ENCODE measurements around the gene PYGB. TPM values are rescaled to one million over a fixed set of nuclear protein-coding genes. Genes with fewer than 3 reads are reported as not detected.

PYGB gene
- total RNA-seq, 2 experiments from 2014 or later, result 23.4 to 24.0 TPM

- peaks cover 5% of the 10 kb centered on the region for H3K4me1 Mint-ChIP-seq (ENCODE audit: low read depth)
- POLR2A ChIA-PET, result no interaction called here
- CTCF ChIA-PET, result no interaction called here
- H3K27ac Mint-ChIP-seq, result no peak overlapping the region
- H3K4me3 Mint-ChIP-seq, result no peak overlapping the region
- H3K27me3 Mint-ChIP-seq, result no peaks in the 10 kb centered on the region
- no peak for DNase-seq
- intact Hi-C loops (cut with micrococcal nuclease), result loop anchor here (10.0 kb wide), 1 partner anchor 323 kb away; the partner anchor contains the start of gene APMAP
- H3K36me3 Mint-ChIP-seq, result peaks cover 3% of the 10 kb centered on the region
- H3K9me3 Mint-ChIP-seq, result no peaks in the 10 kb centered on the region
Measured at GRCh38 chr20:25317351-25318075, 69.6 kb downstream of the PYGB start.

- Mint-ChIP-seq H3K27me3 (no peaks in the 10 kb centered on the region), H3K36me3 (peaks cover 10% of the 10 kb centered on the region), H3K27ac (no peak overlapping the region), H3K4me3 (no peak overlapping the region), H3K9me3 (no peaks in the 10 kb centered on the region), H3K4me1 (ENCODE audit: low read depth) (peaks cover 2% of the 10 kb centered on the region)
- DNase-seq, result no peak
- POLR2A ChIA-PET, result no interaction called here
- CTCF ChIA-PET, result interaction anchor here (1.0 kb wide), 1 partner anchor 81 kb away, joined by 3 read pairs; no protein-coding TSS in a partner anchor
- intact Hi-C loops (cut with micrococcal nuclease), result loop anchor here (10.0 kb wide), 1 partner anchor 324 kb away; the partner anchor contains the start of gene APMAP
Measured at GRCh38 chr20:25318471-25319240, 70.8 kb downstream of the PYGB start.

- CTCF ChIA-PET, result interaction anchor here (1.0 kb wide), 1 partner anchor 80 kb away, joined by 3 read pairs; no protein-coding TSS in a partner anchor
- H3K27ac Mint-ChIP-seq, result no peak overlapping the region
- no peaks in the 10 kb centered on the region for H3K9me3 Mint-ChIP-seq
- peaks cover 10% of the 10 kb centered on the region for H3K36me3 Mint-ChIP-seq
- intact Hi-C loops (cut with micrococcal nuclease), result loop anchor here (10.0 kb wide), 1 partner anchor 325 kb away; the partner anchor contains the start of gene APMAP
- H3K27me3 Mint-ChIP-seq, result no peaks in the 10 kb centered on the region
- no peak overlapping the region for H3K4me3 Mint-ChIP-seq
- DNase-seq, result no peak
- H3K4me1 Mint-ChIP-seq (ENCODE audit: low read depth), result peaks cover 2% of the 10 kb centered on the region
- POLR2A ChIA-PET, result no interaction called here
Measured at GRCh38 chr20:25319241-25320034, 71.6 kb downstream of the PYGB start.

GRCh38 chr20:25320035-25320800 is 72.3 kb downstream of the PYGB start:
- CTCF ChIA-PET, result interaction anchor here (1.0 kb wide), 1 partner anchor 79 kb away, joined by 3 read pairs; no protein-coding TSS in a partner anchor
- Mint-ChIP-seq H3K36me3 (peaks cover 10% of the 10 kb centered on the region), H3K27ac (no peak overlapping the region), H3K4me3 (no peak overlapping the region), H3K27me3 (no peaks in the 10 kb centered on the region), H3K9me3 (no peaks in the 10 kb centered on the region), H3K4me1 (ENCODE audit: low read depth) (peaks cover 2% of the 10 kb centered on the region)
- intact Hi-C loops (cut with micrococcal nuclease), result no loop called here
- DNase-seq, result no peak
- POLR2A ChIA-PET, result no interaction called here

- POLR2A ChIA-PET, result interaction anchor here (0.6 to 1.0 kb wide), 2 partner anchors 11 to 172 kb away, joined by 3 read pairs; no protein-coding TSS in a partner anchor
- DNase-seq, result no peak
- Mint-ChIP-seq H3K9me3 (no peaks in the 10 kb centered on the region), H3K4me3 (no peak overlapping the region), H3K27ac (no peak overlapping the region), H3K4me1 (ENCODE audit: low read depth) (no peaks in the 10 kb centered on the region), H3K27me3 (no peaks in the 10 kb centered on the region), H3K36me3 (peaks cover 10% of the 10 kb centered on the region)
- intact Hi-C loops (cut with micrococcal nuclease), result no loop called here
- CTCF ChIA-PET, result interaction anchor here (1.3 kb wide), 1 partner anchor 78 kb away, joined by 5 read pairs; no protein-coding TSS in a partner anchor
Measured at GRCh38 chr20:25321262-25321831, 73.5 kb downstream of the PYGB start.

GRCh38 chr20:25321991-25322390 is 74.1 kb downstream of the PYGB start:
- intact Hi-C loops (cut with micrococcal nuclease), result no loop called here
- POLR2A ChIA-PET, result no interaction called here
- H3K27me3 Mint-ChIP-seq, result no peaks in the 10 kb centered on the region
- no peaks in the 10 kb centered on the region for H3K9me3 Mint-ChIP-seq
- H3K4me1 Mint-ChIP-seq (ENCODE audit: low read depth), result no peaks in the 10 kb centered on the region
- no peak overlapping the region for H3K27ac Mint-ChIP-seq
- CTCF ChIA-PET, result interaction anchor here (1.3 kb wide), 1 partner anchor 77 kb away, joined by 5 read pairs; no protein-coding TSS in a partner anchor
- no peak overlapping the region for H3K4me3 Mint-ChIP-seq
- peaks cover 10% of the 10 kb centered on the region for H3K36me3 Mint-ChIP-seq
- no peak for DNase-seq

- no peaks in the 10 kb centered on the region for H3K9me3 Mint-ChIP-seq
- H3K4me3 Mint-ChIP-seq, result no peak overlapping the region
- no peak for DNase-seq
- ChIA-PET CTCF (no interaction called here), POLR2A (no interaction called here)
- H3K36me3 Mint-ChIP-seq, result peaks cover 13% of the 10 kb centered on the region
- no peaks in the 10 kb centered on the region for H3K27me3 Mint-ChIP-seq
- peaks cover 3% of the 10 kb centered on the region for H3K4me1 Mint-ChIP-seq (ENCODE audit: low read depth)
- intact Hi-C loops (cut with micrococcal nuclease), result no loop called here
- H3K27ac Mint-ChIP-seq, result no peak overlapping the region
Measured at GRCh38 chr20:25323496-25324246, 75.8 kb downstream of the PYGB start.

- intact Hi-C loops (cut with micrococcal nuclease), result no loop called here
- DNase-seq, result no peak
- Mint-ChIP-seq H3K27ac (no peak overlapping the region), H3K27me3 (no peaks in the 10 kb centered on the region), H3K36me3 (peaks cover 13% of the 10 kb centered on the region), H3K4me3 (no peak overlapping the region), H3K9me3 (no peaks in the 10 kb centered on the region), H3K4me1 (ENCODE audit: low read depth) (peaks cover 3% of the 10 kb centered on the region)
- POLR2A ChIA-PET, result no interaction called here
- CTCF ChIA-PET, result no interaction called here
Measured at GRCh38 chr20:25324412-25324811, 76.5 kb downstream of the PYGB start.

GRCh38 chr20:25325073-25325472 is 77.2 kb downstream of the PYGB start:
- Mint-ChIP-seq H3K9me3 (no peaks in the 10 kb centered on the region), H3K27ac (no peak overlapping the region), H3K4me3 (no peak overlapping the region), H3K4me1 (ENCODE audit: low read depth) (peaks cover 8% of the 10 kb centered on the region), H3K27me3 (no peaks in the 10 kb centered on the region), H3K36me3 (peaks cover 15% of the 10 kb centered on the region)
- DNase-seq, result no peak
- CTCF ChIA-PET, result no interaction called here
- intact Hi-C loops (cut with micrococcal nuclease), result no loop called here
- POLR2A ChIA-PET, result no interaction called here

- Mint-ChIP-seq H3K27ac (no peak overlapping the region), H3K4me1 (ENCODE audit: low read depth) (peaks cover 12% of the 10 kb centered on the region), H3K36me3 (peaks cover 15% of the 10 kb centered on the region), H3K27me3 (no peaks in the 10 kb centered on the region), H3K4me3 (no peak overlapping the region), H3K9me3 (no peaks in the 10 kb centered on the region)
- intact Hi-C loops (cut with micrococcal nuclease), result no loop called here
- DNase-seq, result no peak
- CTCF ChIA-PET, result interaction anchor here (1.1 kb wide), 1 partner anchor 73 kb away, joined by 3 read pairs; no protein-coding TSS in a partner anchor
- POLR2A ChIA-PET, result no interaction called here
Measured at GRCh38 chr20:25325997-25326396, 78.1 kb downstream of the PYGB start.
